IMR-90 (cell line): ENCODE results near the gene DGKG. TPM values are rescaled to one million over a fixed set of nuclear protein-coding genes. Genes with fewer than 3 reads are reported as not detected.
A peak's percentile ranks its signal among the peaks of the same experiment; 100 is the strongest.

Experiments used
- ATAC-seq: fragments of 200-7000 bp; cut with Tn5 transposase; 2 replicates; pipeline ENCODE4 v1.9.1; 2020; ENCODE audit warnings: low read depth, mild to moderate bottlenecking, moderate library complexity
- BruUV-seq: library from RNA; stranded (reverse); fragments of 400-500 nt; replicated peaks from 2 replicates; lab custom pipeline; 2021; lab: Mats Ljungman, UMichigan
- CTCF ChIA-PET: fragments of 300-600 bp; formaldehyde crosslinking; extraction: SDS; loops from one replicate; lab custom pipeline; 2021; ENCODE audit warnings: antibody characterized with exemption; lab: Yijun Ruan, JAX
- POLR2A ChIA-PET: fragments of 300-600 bp; sonication (Branson Sonifier 250); formaldehyde crosslinking; loops from one replicate; lab custom pipeline; 2022; ENCODE audit warnings: antibody characterized with exemption; ENCODE audit not compliant: unreplicated experiment; lab: Charles Lee
- DNase-seq: peaks from one replicate; pipeline ENCODE4 v3.0.0; 2013
- H2AFZ ChIP-seq: replicated peaks from 2 replicates; pipeline ENCODE3; 2013; ENCODE audit warnings: low read length, mild to moderate bottlenecking; ENCODE audit not compliant: poor library complexity
- H2AK5ac ChIP-seq: 2 replicates; pipeline ENCODE4 v1.6.1; 2013; ENCODE audit warnings: low read depth, low read length, inconsistent platforms
- H2AK9ac ChIP-seq: replicated peaks from 2 replicates; pipeline ENCODE3; 2013; ENCODE audit warnings: mild to moderate bottlenecking, low read depth, low read length, moderate library complexity; ENCODE audit not compliant: poor library complexity
- H2BK120ac ChIP-seq: 2 replicates; pipeline ENCODE4 v1.6.1; 2013; ENCODE audit warnings: low read depth, low read length, inconsistent platforms
- H2BK15ac ChIP-seq: 3 replicates; pipeline ENCODE4 v1.6.1; 2013; ENCODE audit warnings: low read depth, low read length, inconsistent platforms
- H2BK20ac ChIP-seq: 2 replicates; pipeline ENCODE4 v1.6.1; 2013; ENCODE audit warnings: low read depth, mild to moderate bottlenecking, inconsistent platforms, low read length, moderate library complexity
- H2BK5ac ChIP-seq: 2 replicates; pipeline ENCODE4 v1.6.1; 2013; ENCODE audit warnings: mild to moderate bottlenecking, low read depth, low read length, inconsistent platforms; ENCODE audit not compliant: poor library complexity, severe bottlenecking
- H3K14ac ChIP-seq: replicated peaks from 2 replicates; pipeline ENCODE4 v1.6.1; 2013; ENCODE audit warnings: low read depth, low read length, inconsistent platforms
- H3K18ac ChIP-seq: 2 replicates; pipeline ENCODE4 v1.6.1; 2013; ENCODE audit warnings: low read depth, low read length, control low read depth
- H3K23ac ChIP-seq: 2 replicates; pipeline ENCODE4 v1.6.1; 2013; ENCODE audit warnings: low read depth, low read length, inconsistent platforms
- H3K27ac ChIP-seq: 2 replicates; pipeline ENCODE4 v1.5.1; 2013; ENCODE audit warnings: mild to moderate bottlenecking, control low read depth, low read length; ENCODE audit not compliant: insufficient read depth
- H3K27me3 ChIP-seq: 2 replicates; pipeline ENCODE4 v1.6.1; 2013; ENCODE audit warnings: low read length; ENCODE audit not compliant: control insufficient read depth, insufficient read depth
- H3K36me3 ChIP-seq: 2 replicates; pipeline ENCODE4 v1.6.1; 2013; ENCODE audit warnings: low read length, mixed read lengths; ENCODE audit not compliant: control insufficient read depth, insufficient read depth
- H3K4ac ChIP-seq: 2 replicates; pipeline ENCODE4 v1.6.1; 2013; ENCODE audit warnings: low read depth, low read length, inconsistent platforms
- H3K4me1 ChIP-seq: 2 replicates; pipeline ENCODE4 v1.6.1; 2013; ENCODE audit warnings: low read length, mixed read lengths; ENCODE audit not compliant: control insufficient read depth, insufficient read depth
- H3K4me2 ChIP-seq: 2 replicates; pipeline ENCODE4 v1.6.1; 2013; ENCODE audit warnings: low read depth, mild to moderate bottlenecking, control low read depth, low read length, moderate library complexity
- H3K4me3 ChIP-seq: 2 replicates; pipeline ENCODE4 v1.5.1; 2013; ENCODE audit warnings: low read depth, mild to moderate bottlenecking, control low read depth, low read length, moderate library complexity; ENCODE audit not compliant: insufficient read depth
- H3K56ac ChIP-seq: 2 replicates; pipeline ENCODE4 v1.6.1; 2013; ENCODE audit warnings: low read length, inconsistent platforms; ENCODE audit not compliant: insufficient read depth; ENCODE audit errors: extremely low read depth
- H3K79me1 ChIP-seq, 2 experiments: 2 replicates each; pipeline ENCODE4 v1.6.1; 2013; ENCODE audit warnings: low read length in 2 of 2, inconsistent platforms in 1 of 2, low read depth in 1 of 2
- H3K9ac ChIP-seq: 2 replicates; pipeline ENCODE4 v1.6.1; 2013; ENCODE audit warnings: low read depth, low read length, control low read depth
- H3K9me1 ChIP-seq: 2 replicates; pipeline ENCODE4 v1.6.1; 2013; ENCODE audit warnings: low read length, inconsistent platforms; ENCODE audit not compliant: insufficient read depth
- H3K9me3 ChIP-seq: 2 replicates; pipeline ENCODE4 v1.6.1; 2013; ENCODE audit warnings: low read length; ENCODE audit not compliant: control insufficient read depth, insufficient read depth
- H4K20me1 ChIP-seq: 2 replicates; pipeline ENCODE4 v1.6.1; 2013; ENCODE audit warnings: low read length, inconsistent platforms; ENCODE audit not compliant: insufficient read depth
- H4K5ac ChIP-seq: 2 replicates; pipeline ENCODE4 v1.6.1; 2013; ENCODE audit warnings: mild to moderate bottlenecking, low read depth, low read length, control low read depth
- H4K8ac ChIP-seq, 2 experiments: 2 replicates each; pipeline ENCODE4 v1.6.1; 2013; ENCODE audit warnings: low read depth in 2 of 2, low read length in 2 of 2, control low read depth in 1 of 2, inconsistent platforms in 1 of 2
- H4K91ac ChIP-seq: 2 replicates; pipeline ENCODE4 v1.6.1; 2013; ENCODE audit warnings: low read depth, low read length, inconsistent platforms; ENCODE audit not compliant: insufficient read depth
- BHLHE40 ChIP-seq: fragments of 150-350 bp; IDR thresholded peaks from 2 replicates; pipeline ENCODE4 v1.6.1; 2016; ENCODE audit warnings: mild to moderate bottlenecking, low read depth, low read length
- CTCF ChIP-seq: conservative IDR thresholded peaks from 2 replicates; pipeline ENCODE4 v1.5.1; 2012; ENCODE audit warnings: mild to moderate bottlenecking, low read depth, low read length, improper control_type of control experiment
- USF2 ChIP-seq: fragments of 150-350 bp; IDR thresholded peaks from 2 replicates; pipeline ENCODE4 v1.6.1; 2017; ENCODE audit warnings: mild to moderate bottlenecking, antibody characterized with exemption, low read length, low read depth
- WGBS, 2 experiments: methylation state at CpG; one replicate each; pipeline versions ENCODE4 v1.1.5 to v1.1.7; 2013; ENCODE audit warnings: missing lambda C conversion rate in 2 of 2; ENCODE audit not compliant: insufficient read length in 1 of 2; ENCODE audit errors: extremely low coverage in 2 of 2; 5-methylcytosine and 5-hydroxymethylcytosine counted together
- dilution Hi-C: fragments of 300-500 bp; cut with HindIII; formaldehyde crosslinking; loops from one replicate; pipeline ENCODE4 v1.14.3; 2018; ENCODE audit warnings: low sequenced_read_pairs; ENCODE audit not compliant: unreplicated experiment
- in situ Hi-C: fragments of 300-500 bp; cut with MboI; formaldehyde crosslinking; loops from 3 replicates; pipeline ENCODE4 v1.14.3; 2019; ENCODE audit warnings: low sequenced_read_pairs, inconsistent platforms, mixed read lengths
- intact Hi-C: fragments of 100-400 bp; cut with micrococcal nuclease; formaldehyde crosslinking; loops from 2 replicates; pipeline ENCODE4 v1.10.0; 2022
- polyA plus RNA-seq, 3 experiments: library from polyadenylated mRNA; depleted of rRNA; stranded (reverse); fragments of >200 nt; gene quantifications; 2 replicates each; pipeline ENCODE4 v1.2.3, GENCODE V29; 2012; ENCODE audit warnings: low replicate concordance in 1 of 3
- total RNA-seq: library from RNA; depleted of rRNA; stranded (reverse); fragments of >200 nt; gene quantifications from 2 replicates; pipeline ENCODE4 v1.2.3, GENCODE V29; 2012

Gene DGKG
- total and polyA plus RNA-seq, 2 of the 4 experiments (the other 2 are of a cell fraction): 1.2 to 4.1 TPM

- H4K8ac ChIP-seq: no peak overlapping the region
- no CpG with 5 or more reads among the region's 6 CpGs for WGBS, 2 experiments
- no peak overlapping the region for H4K91ac ChIP-seq
- no peak for DNase-seq
- no peaks in the 10 kb centered on the region for H3K36me3 ChIP-seq
- in situ Hi-C loops (no loop called here), intact Hi-C loops (no loop called here), dilution Hi-C loops (no loop called here)
- no TSS peak for BruUV-seq
- CTCF ChIA-PET: no interaction called here
- H2AK5ac ChIP-seq: no peak overlapping the region
- POLR2A ChIA-PET: no interaction called here
- H4K20me1 ChIP-seq: no peaks in the 10 kb centered on the region
- H2AFZ ChIP-seq: no peak overlapping the region
- H3K79me1 ChIP-seq: no peaks in the 10 kb centered on the region
- H4K5ac ChIP-seq: no peak overlapping the region
- no peaks in the 10 kb centered on the region for H3K9me1 ChIP-seq
- no peaks in the 10 kb centered on the region for H3K4me1 ChIP-seq
- no peaks in the 10 kb centered on the region for H3K9me3 ChIP-seq
- no peak overlapping the region for H2BK20ac ChIP-seq
- ATAC-seq: no peak
- no peak overlapping the region for H3K4me2 ChIP-seq
- peaks cover 38% of the 10 kb centered on the region for H3K27me3 ChIP-seq
- no peak overlapping the region for H3K23ac ChIP-seq
- no peak overlapping the region for H3K4ac ChIP-seq
- H2BK5ac ChIP-seq: no peak overlapping the region
- H2AK9ac ChIP-seq: no peak overlapping the region
- TF ChIP-seq BHLHE40 (no peak), CTCF (no peak), USF2 (peak; percentile 52)
- H3K4me3 ChIP-seq: no peak overlapping the region
- H2BK15ac ChIP-seq: no peak overlapping the region
- H3K14ac ChIP-seq: no peak overlapping the region
- no peak overlapping the region for H3K18ac ChIP-seq
- no peak overlapping the region for H3K56ac ChIP-seq
- no peak overlapping the region for H2BK120ac ChIP-seq
- no peak overlapping the region for H3K27ac ChIP-seq
- H3K9ac ChIP-seq: no peak overlapping the region
Observed at GRCh38 chr3:186121278-186121677, 240.8 kb downstream of the DGKG start.
